HEK293 (cell line): ENCODE data around the gene INF2.

Experiments
- CTCF ChIA-PET: fragments of 350-600 bp; formaldehyde crosslinking; extraction: SDS; loops from one replicate; lab custom pipeline; 2021; ENCODE audit warnings: antibody characterized with exemption; lab: Yijun Ruan, JAX
- POLR2A ChIA-PET: fragments of 300-600 bp; formaldehyde crosslinking; extraction: SDS; loops from one replicate; lab custom pipeline; 2020; ENCODE audit warnings: antibody characterized with exemption, inconsistent platforms; lab: Yijun Ruan, JAX
- H3K27ac ChIP-seq: fragments of 200-500 bp; sonication (Bioruptor generic); 2 replicates; pipeline ENCODE4 v1.5.1; 2014; ENCODE audit warnings: low read depth, low read length, control low read depth, inconsistent platforms; ENCODE audit errors: extremely low read depth
- H3K36me3 ChIP-seq, 2 experiments: fragments of 200-500 bp in 1 of 2; sonication (Bioruptor generic) in 1 of 2; 1 replicate in 1 of 2; 2 replicates in 1 of 2; pipeline ENCODE4 v1.5.1; 2014 to 2017; ENCODE audit warnings: inconsistent platforms in 2 of 2, low read length in 2 of 2; ENCODE audit not compliant: control insufficient read depth in 2 of 2, insufficient read depth in 1 of 2
- H3K4me1 ChIP-seq: fragments of 200-500 bp; sonication (Bioruptor generic); 2 replicates; pipeline ENCODE4 v1.5.1; 2014; ENCODE audit warnings: mild to moderate bottlenecking, low read length, inconsistent platforms; ENCODE audit not compliant: control insufficient read depth, insufficient read depth
- H3K4me3 ChIP-seq: 2 replicates; pipeline ENCODE4 v1.5.1; 2011; ENCODE audit warnings: low read depth, mild to moderate bottlenecking, control low read depth, low read length, moderate library complexity
- H3K9me3 ChIP-seq: fragments of 200-500 bp; sonication (Bioruptor generic); 2 replicates; pipeline ENCODE4 v1.5.1; 2014; ENCODE audit warnings: low read depth, low read length, inconsistent platforms; ENCODE audit not compliant: control insufficient read depth, insufficient read depth
- EGR2 ChIP-seq: fragments of 450-650 bp; formaldehyde crosslinking; IDR thresholded peaks from 2 replicates; pipeline ENCODE4 v1.5.1; 2016; ENCODE audit warnings: low read depth, missing biosample characterization, missing genetic modification characterization
- GLI4 ChIP-seq: fragments of 450-650 bp; formaldehyde crosslinking; IDR thresholded peaks from 2 replicates; pipeline ENCODE4 v1.5.1; 2016; ENCODE audit warnings: missing biosample characterization, missing genetic modification characterization
- KLF7 ChIP-seq: fragments of 450-650 bp; formaldehyde crosslinking; IDR thresholded peaks from 2 replicates; pipeline ENCODE4 v1.5.1; 2016; ENCODE audit warnings: missing biosample characterization, missing genetic modification characterization, borderline replicate concordance
- KLF8 ChIP-seq: fragments of 450-650 bp; formaldehyde crosslinking; IDR thresholded peaks from 2 replicates; pipeline ENCODE4 v1.5.1; 2016; ENCODE audit warnings: missing biosample characterization, missing genetic modification characterization
- MZF1 ChIP-seq: fragments of 450-650 bp; formaldehyde crosslinking; IDR thresholded peaks from 2 replicates; pipeline ENCODE4 v1.5.1; 2017; ENCODE audit warnings: missing biosample characterization, missing genetic modification characterization, borderline replicate concordance
- SP2 ChIP-seq: fragments of 450-650 bp; formaldehyde crosslinking; IDR thresholded peaks from 2 replicates; pipeline ENCODE4 v1.5.1; 2016; ENCODE audit warnings: missing biosample characterization, missing genetic modification characterization
- TRIM28 ChIP-seq: IDR thresholded peaks from 2 replicates; pipeline ENCODE4 v1.6.1; 2011; ENCODE audit warnings: low read length, control low read depth, borderline replicate concordance
- ZFHX2 ChIP-seq: fragments of 450-650 bp; formaldehyde crosslinking; conservative IDR thresholded peaks from 2 replicates; pipeline ENCODE4 v1.5.1; 2016; ENCODE audit warnings: missing biosample characterization, missing genetic modification characterization
- ZNF202 ChIP-seq: fragments of 450-650 bp; formaldehyde crosslinking; IDR thresholded peaks from 2 replicates; pipeline ENCODE4 v1.5.1; 2016; ENCODE audit warnings: missing biosample characterization, missing genetic modification characterization, borderline replicate concordance
- ZNF354C ChIP-seq: fragments of 450-650 bp; formaldehyde crosslinking; IDR thresholded peaks from 2 replicates; pipeline ENCODE4 v1.5.1; 2016; ENCODE audit warnings: missing biosample characterization, missing genetic modification characterization, low read depth, borderline replicate concordance
- ZNF394 ChIP-seq: fragments of 450-650 bp; formaldehyde crosslinking; IDR thresholded peaks from 2 replicates; pipeline ENCODE4 v1.5.1; 2016; ENCODE audit warnings: missing biosample characterization, missing genetic modification characterization, mild to moderate bottlenecking, moderate library complexity, borderline replicate concordance
- ZNF426 ChIP-seq: fragments of 450-650 bp; formaldehyde crosslinking; IDR thresholded peaks from 2 replicates; pipeline ENCODE4 v1.5.1; 2017; ENCODE audit warnings: missing biosample characterization, missing genetic modification characterization, mild to moderate bottlenecking, inconsistent platforms, moderate library complexity
- ZNF544 ChIP-seq: fragments of 450-650 bp; formaldehyde crosslinking; IDR thresholded peaks from 2 replicates; pipeline ENCODE4 v1.5.0; 2017; ENCODE audit warnings: missing biosample characterization, missing genetic modification characterization
- ZNF555 ChIP-seq: fragments of 450-650 bp; formaldehyde crosslinking; conservative IDR thresholded peaks from 2 replicates; pipeline ENCODE4 v1.5.1; 2017; ENCODE audit warnings: missing biosample characterization, mild to moderate bottlenecking, missing genetic modification characterization, inconsistent platforms
- ZNF600 ChIP-seq: fragments of 450-650 bp; formaldehyde crosslinking; IDR thresholded peaks from 2 replicates; pipeline ENCODE4 v1.5.1; 2016; ENCODE audit warnings: missing biosample characterization, missing genetic modification characterization
- ZNF785 ChIP-seq: fragments of 450-650 bp; formaldehyde crosslinking; IDR thresholded peaks from 2 replicates; pipeline ENCODE4 v1.5.1; 2016; ENCODE audit warnings: missing biosample characterization, missing genetic modification characterization
- ZSCAN23 ChIP-seq: fragments of 450-650 bp; formaldehyde crosslinking; IDR thresholded peaks from 2 replicates; pipeline ENCODE4 v1.5.1; 2016; ENCODE audit warnings: missing biosample characterization, missing genetic modification characterization
- ZSCAN4 ChIP-seq: fragments of 450-650 bp; formaldehyde crosslinking; IDR thresholded peaks from 2 replicates; pipeline ENCODE4 v1.5.1; 2017; ENCODE audit warnings: missing biosample characterization, missing genetic modification characterization
- TF ChIP-seq, protein P1 (sequence below): fragments of 450-650 bp; formaldehyde crosslinking; IDR thresholded peaks from 2 replicates; pipeline ENCODE4 v1.5.1; 2016; ENCODE audit warnings: missing biosample characterization, missing genetic modification characterization, borderline replicate concordance

Gene INF2

GRCh38 chr14:104690861-104691455 lies 1.5 kb downstream of the INF2 start (continued):
- TF ChIP-seq, protein P1, sequence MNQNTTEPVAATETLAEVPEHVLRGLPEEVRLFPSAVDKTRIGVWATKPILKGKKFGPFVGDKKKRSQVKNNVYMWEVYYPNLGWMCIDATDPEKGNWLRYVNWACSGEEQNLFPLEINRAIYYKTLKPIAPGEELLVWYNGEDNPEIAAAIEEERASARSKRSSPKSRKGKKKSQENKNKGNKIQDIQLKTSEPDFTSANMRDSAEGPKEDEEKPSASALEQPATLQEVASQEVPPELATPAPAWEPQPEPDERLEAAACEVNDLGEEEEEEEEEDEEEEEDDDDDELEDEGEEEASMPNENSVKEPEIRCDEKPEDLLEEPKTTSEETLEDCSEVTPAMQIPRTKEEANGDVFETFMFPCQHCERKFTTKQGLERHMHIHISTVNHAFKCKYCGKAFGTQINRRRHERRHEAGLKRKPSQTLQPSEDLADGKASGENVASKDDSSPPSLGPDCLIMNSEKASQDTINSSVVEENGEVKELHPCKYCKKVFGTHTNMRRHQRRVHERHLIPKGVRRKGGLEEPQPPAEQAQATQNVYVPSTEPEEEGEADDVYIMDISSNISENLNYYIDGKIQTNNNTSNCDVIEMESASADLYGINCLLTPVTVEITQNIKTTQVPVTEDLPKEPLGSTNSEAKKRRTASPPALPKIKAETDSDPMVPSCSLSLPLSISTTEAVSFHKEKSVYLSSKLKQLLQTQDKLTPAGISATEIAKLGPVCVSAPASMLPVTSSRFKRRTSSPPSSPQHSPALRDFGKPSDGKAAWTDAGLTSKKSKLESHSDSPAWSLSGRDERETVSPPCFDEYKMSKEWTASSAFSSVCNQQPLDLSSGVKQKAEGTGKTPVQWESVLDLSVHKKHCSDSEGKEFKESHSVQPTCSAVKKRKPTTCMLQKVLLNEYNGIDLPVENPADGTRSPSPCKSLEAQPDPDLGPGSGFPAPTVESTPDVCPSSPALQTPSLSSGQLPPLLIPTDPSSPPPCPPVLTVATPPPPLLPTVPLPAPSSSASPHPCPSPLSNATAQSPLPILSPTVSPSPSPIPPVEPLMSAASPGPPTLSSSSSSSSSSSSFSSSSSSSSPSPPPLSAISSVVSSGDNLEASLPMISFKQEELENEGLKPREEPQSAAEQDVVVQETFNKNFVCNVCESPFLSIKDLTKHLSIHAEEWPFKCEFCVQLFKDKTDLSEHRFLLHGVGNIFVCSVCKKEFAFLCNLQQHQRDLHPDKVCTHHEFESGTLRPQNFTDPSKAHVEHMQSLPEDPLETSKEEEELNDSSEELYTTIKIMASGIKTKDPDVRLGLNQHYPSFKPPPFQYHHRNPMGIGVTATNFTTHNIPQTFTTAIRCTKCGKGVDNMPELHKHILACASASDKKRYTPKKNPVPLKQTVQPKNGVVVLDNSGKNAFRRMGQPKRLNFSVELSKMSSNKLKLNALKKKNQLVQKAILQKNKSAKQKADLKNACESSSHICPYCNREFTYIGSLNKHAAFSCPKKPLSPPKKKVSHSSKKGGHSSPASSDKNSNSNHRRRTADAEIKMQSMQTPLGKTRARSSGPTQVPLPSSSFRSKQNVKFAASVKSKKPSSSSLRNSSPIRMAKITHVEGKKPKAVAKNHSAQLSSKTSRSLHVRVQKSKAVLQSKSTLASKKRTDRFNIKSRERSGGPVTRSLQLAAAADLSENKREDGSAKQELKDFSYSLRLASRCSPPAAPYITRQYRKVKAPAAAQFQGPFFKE = no peak
- TF ChIP-seq KLF8 (tag by site-specific recombination) = no peak
- no peak for TF ChIP-seq ZSCAN4 (tag by site-specific recombination)
- TF ChIP-seq ZFHX2 (tag by site-specific recombination) = peak; percentile 69
- no peak for TF ChIP-seq MZF1 (tag by site-specific recombination)
- TF ChIP-seq SP2 = 0 out of 2 replicates have a peak, but pooled peaks have one; percentile 18
- TF ChIP-seq ZNF354C (tag by site-specific recombination) = no peak
- no peak for TF ChIP-seq ZNF394 (tag by site-specific recombination)
- TF ChIP-seq ZNF555 = no peak
- TF ChIP-seq ZNF600 (tag by site-specific recombination) = peak; percentile 79
- TF ChIP-seq TRIM28 = no peak
- TF ChIP-seq KLF7 (tag by site-specific recombination) = no peak
- TF ChIP-seq ZNF544 (tag by site-specific recombination) = no peak
- no peak for TF ChIP-seq ZSCAN23 (tag by site-specific recombination)
- TF ChIP-seq GLI4 (tag by site-specific recombination) = no peak
- TF ChIP-seq ZNF785 (tag by site-specific recombination) = no peak
- no peak for TF ChIP-seq ZNF202 (tag by site-specific recombination)

GRCh38 chr14:104691546-104692260 lies 2.3 kb downstream of the INF2 start:
- Histone ChIP-seq H3K4me3 (no peak overlapping the region), H3K36me3 (peaks cover 0 to 41% of the 10 kb centered on the region in 2 experiments; a peak in 1 of 3 replicates), H3K27ac (no peak overlapping the region), H3K9me3 (no peaks in the 10 kb centered on the region), H3K4me1 (no peaks in the 10 kb centered on the region; the same call in 1 of the 2 replicates)
- TF ChIP-seq ZNF426 (tag by site-specific recombination) = no peak
- 0 out of 2 replicates have a peak, but pooled peaks have one; percentile 1 for TF ChIP-seq EGR2 (tag by site-specific recombination)
- ChIA-PET POLR2A (no interaction called here), CTCF (interaction anchor here (0.6 to 1.4 kb wide), 3 partner anchors 10 to 60 kb away, joined by 3 to 4 read pairs (median 3); no protein-coding TSS in a partner anchor)
